Activated naive CD4-positive, alpha-beta T cell treated with anti-CD3 and anti-CD28 coated beads, Interleukin-2, amount 50 U/mL, for 24 hours (primary cell): ENCODE data around the gene KDELR1.
A peak's percentile ranks its signal among the peaks of the same experiment; 100 is the strongest.
"Not testable (repeated sequence)": the region's sequence is repeated elsewhere in the genome, so short reads cannot be mapped to it uniquely, and the experiment has no call there.

ENCODE experiments used
- H3K27ac Mint-ChIP-seq: one replicate; pipeline ENCODE4 v1.8.0; 2021; ENCODE audit warnings: mild to moderate bottlenecking, mixed read lengths
- H3K27me3 Mint-ChIP-seq: one replicate; pipeline ENCODE4 v1.8.0; 2021; ENCODE audit warnings: mixed read lengths
- H3K36me3 Mint-ChIP-seq: one replicate; pipeline ENCODE4 v1.8.0; 2021; ENCODE audit warnings: mixed read lengths
- H3K4me1 Mint-ChIP-seq: one replicate; pipeline ENCODE4 v1.8.0; 2021; ENCODE audit warnings: mixed read lengths
- H3K4me3 Mint-ChIP-seq: one replicate; pipeline ENCODE4 v1.8.0; 2021; ENCODE audit warnings: mild to moderate bottlenecking, mixed read lengths
- H3K9me3 Mint-ChIP-seq: one replicate; pipeline ENCODE4 v1.8.0; 2021; ENCODE audit warnings: mixed read lengths

The KDELR1 gene

DNA sequence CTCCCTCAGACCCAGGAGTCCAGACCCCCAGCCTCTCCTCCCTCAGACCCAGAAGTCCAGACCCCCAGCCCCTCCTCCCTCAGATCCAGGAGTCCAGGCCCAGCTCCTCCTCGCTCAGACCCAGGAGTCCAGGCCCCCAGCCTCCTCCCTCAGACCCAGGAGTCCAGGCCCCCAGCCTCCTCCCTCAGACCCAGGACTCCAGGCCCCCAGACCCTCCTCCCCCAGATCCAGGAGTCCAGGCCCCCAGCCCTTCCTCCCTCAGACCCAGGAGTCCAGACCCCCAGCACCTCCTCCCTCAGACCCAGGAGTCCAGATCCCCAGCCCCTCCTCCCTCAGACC, 624 bp upstream of the KDELR1 start:
- peaks cover 42% of the 10 kb centered on the region for H3K4me1 Mint-ChIP-seq

DNA sequence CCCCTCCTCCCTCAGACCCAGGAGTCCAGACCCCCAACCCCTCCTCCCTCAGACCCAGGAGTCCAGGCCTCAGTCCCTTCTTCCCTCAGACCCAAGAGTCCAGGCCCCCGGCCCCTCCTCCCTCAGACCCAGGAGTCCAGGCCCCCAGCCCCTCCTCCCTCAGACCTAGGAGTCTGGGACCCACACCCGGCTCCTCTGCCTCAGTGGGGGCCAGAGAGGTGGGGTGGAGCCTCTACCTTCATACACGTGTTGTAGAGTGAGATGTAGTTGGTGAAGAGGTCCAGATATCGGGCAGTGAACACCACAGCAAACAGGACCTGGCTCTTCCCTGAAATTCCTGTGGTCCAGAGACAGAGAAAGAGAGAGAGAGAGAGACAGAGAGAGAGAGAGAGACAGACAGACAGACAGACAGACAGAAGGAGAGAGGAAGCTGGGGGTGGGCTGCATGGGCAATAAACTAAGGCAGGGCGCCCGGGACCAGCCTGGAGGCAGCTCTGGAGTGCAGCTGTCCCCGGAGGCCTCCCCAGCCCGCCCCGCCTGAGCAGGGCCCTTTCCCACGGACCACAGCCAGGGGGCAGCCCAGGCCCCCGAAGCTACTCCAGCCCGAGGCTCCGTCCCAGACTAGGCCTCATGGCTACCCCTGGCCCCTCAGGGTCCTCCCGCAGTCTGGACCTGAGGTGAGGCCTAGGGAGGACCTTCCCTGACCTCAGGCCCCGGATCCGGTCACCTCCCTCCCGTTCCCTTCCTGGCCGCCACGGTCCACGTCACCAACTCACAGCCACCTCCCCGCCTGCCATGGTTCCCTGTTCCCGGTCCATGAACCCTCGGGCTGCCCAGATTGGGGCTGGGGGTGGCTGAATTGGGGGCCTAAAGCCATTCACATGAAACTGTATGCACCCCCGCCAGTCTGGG, 907 bp downstream of the KDELR1 start:
- H3K4me3 Mint-ChIP-seq: peak overlapping the region; percentile 90
- peaks cover 6% of the 10 kb centered on the region for H3K36me3 Mint-ChIP-seq
- H3K27me3 Mint-ChIP-seq: peaks cover 8% of the 10 kb centered on the region
- no peaks in the 10 kb centered on the region for H3K9me3 Mint-ChIP-seq
- peak overlapping the region; percentile 97 for H3K27ac Mint-ChIP-seq
- H3K4me1 Mint-ChIP-seq: peaks cover 35% of the 10 kb centered on the region

More for the DNA sequence above, 624 bp upstream of the KDELR1 start:
- not testable (repeated sequence) for H3K9me3 Mint-ChIP-seq, H3K27ac Mint-ChIP-seq, H3K36me3 Mint-ChIP-seq
- Mint-ChIP-seq H3K4me3 (peak overlapping the region; percentile 90), H3K27me3 (peaks cover 11% of the 10 kb centered on the region)

DNA sequence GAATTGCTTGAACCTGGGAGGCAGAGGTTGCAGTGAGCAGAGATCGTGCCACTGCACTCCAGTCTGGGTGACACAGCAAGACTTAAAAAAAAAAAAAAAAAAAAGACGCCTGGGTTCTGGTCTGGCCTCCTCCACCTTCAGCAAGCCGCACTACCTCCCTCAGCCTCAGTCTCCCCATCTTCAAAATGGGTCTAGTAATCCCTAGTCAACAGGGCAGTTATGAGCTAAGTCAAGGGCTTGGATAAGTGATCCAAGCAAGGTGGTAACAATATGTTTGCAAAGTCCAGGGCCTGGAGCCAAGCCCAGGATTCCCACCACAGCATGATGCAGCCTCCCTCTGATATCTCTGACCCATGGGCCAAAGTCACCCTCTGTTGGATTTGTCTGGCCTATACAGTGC, 4.4 kb downstream of the KDELR1 start:
- H3K27me3 Mint-ChIP-seq: no peaks in the 10 kb centered on the region
- peaks cover 8% of the 10 kb centered on the region for H3K36me3 Mint-ChIP-seq
- H3K4me1 Mint-ChIP-seq: peaks cover 12% of the 10 kb centered on the region
- H3K9me3 Mint-ChIP-seq: no peaks in the 10 kb centered on the region
- no peak overlapping the region for H3K27ac Mint-ChIP-seq
- no peak overlapping the region for H3K4me3 Mint-ChIP-seq

DNA sequence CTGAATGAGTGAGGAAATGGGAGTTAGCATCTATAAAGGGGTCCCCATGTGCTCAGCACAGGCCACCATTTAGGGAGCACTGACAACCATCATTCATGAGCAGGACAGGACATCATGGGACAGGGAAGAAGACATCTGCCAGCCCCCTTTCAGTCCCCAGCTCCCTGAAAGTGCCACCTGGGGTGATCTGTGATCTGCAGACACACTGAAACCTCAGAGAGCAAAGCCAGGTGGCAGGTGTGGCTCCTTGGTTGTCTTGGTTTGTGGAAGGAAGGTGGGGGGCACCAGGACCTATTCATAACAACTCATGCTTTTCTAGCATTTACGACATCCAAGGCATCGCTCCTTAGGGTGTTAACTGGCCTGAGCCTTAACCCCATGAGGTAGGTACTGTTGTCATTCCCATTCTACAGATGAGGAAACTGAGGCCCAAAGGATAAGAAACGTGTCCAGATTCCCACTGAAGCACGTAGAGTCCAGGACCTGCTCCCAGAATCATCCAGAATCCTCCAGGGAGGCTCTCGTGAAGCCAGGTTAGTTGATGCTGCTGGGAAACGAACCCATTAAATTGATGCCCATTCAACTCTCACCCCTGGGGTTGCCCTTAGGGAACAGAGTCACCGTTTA, 5.8 kb downstream of the KDELR1 start:
- no peak overlapping the region for H3K27ac Mint-ChIP-seq
- H3K4me1 Mint-ChIP-seq: peaks cover 8% of the 10 kb centered on the region
- peaks cover 8% of the 10 kb centered on the region for H3K36me3 Mint-ChIP-seq
- H3K9me3 Mint-ChIP-seq: no peaks in the 10 kb centered on the region
- H3K4me3 Mint-ChIP-seq: no peak overlapping the region
- no peaks in the 10 kb centered on the region for H3K27me3 Mint-ChIP-seq

DNA sequence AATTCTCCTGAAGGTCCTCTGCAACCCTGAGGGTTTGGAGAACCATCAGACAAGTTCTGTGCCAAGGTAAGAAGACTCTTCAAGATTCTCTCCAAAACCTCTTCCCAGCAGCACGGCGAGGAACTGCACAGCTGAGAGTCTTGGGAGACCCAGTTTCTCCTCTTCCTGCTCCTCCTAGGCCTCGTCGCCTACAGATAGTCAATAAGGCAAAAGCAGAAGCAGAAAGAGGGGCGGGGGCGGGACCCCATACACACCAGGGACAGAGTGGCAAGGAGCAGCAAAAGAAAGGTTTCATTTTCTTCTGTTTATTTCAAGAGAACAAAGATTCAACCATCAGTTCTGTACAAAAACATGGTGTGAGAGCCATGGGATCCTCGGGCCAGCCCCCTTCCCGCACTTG, 9.1 kb downstream of the KDELR1 start:
- H3K27me3 Mint-ChIP-seq: no peaks in the 10 kb centered on the region
- no peak overlapping the region for H3K27ac Mint-ChIP-seq
- H3K36me3 Mint-ChIP-seq: peaks cover 5% of the 10 kb centered on the region
- no peak overlapping the region for H3K4me3 Mint-ChIP-seq
- H3K4me1 Mint-ChIP-seq: no peaks in the 10 kb centered on the region
- H3K9me3 Mint-ChIP-seq: no peaks in the 10 kb centered on the region

DNA sequence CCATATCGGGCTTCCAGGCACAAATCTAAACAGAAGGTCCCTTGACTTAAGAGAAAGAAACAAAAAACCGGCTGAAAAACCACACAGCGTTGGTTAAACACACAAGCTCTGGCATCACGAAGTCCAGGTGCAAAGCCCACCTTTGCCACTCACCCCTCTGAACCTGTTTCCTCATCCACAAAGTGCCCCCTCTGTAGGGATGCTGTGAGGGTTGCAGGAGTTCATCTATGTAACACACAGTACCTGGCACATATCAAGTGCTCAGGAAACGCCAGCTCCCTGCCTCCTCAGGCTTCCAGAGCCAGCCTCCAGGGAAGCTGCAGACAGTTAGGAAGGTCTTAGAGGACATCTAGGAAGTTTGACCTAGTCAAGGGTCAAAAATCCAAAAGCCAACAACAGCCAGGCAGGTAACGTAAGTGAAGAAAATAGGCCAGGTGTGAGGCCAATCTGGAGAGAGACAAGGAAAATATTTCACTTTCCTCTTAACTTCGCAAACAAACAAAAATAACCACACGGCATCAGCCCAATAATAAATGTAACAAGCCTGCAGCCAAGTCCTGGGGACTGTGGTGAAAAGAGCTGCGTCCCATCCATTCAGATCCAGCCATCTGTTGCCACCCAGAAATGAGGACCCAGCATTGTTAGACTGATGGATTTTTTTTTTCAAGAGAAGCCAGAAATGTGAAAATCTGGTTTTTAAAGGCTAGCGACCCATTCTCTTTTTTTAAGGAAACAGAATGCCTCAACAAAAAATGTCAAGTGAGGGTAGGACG, 10.0 kb downstream of the KDELR1 start:
- Mint-ChIP-seq H3K27ac (no peak overlapping the region), H3K4me3 (no peak overlapping the region), H3K27me3 (no peaks in the 10 kb centered on the region), H3K4me1 (no peaks in the 10 kb centered on the region), H3K9me3 (no peaks in the 10 kb centered on the region), H3K36me3 (peaks cover 5% of the 10 kb centered on the region)

DNA sequence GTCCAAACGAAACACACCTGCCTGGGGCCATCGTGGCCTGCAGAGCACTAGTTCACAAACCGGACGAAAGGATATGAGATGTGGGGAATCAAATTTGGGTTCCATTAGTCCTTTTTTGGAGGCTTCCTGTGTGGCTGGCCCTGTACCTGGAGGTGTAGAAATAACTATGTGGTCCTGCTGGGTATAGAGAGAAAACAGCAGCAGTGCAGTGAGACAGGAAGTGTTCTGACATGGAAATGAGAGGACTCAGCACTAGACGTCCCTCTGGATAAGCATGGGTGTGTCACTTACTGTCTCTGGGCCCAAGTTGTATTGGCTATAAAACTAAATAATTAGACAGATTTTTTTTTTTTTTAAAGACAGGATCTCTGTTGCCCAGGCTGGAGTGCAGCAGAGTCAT, 12.3 kb downstream of the KDELR1 start:
- no peaks in the 10 kb centered on the region for H3K9me3 Mint-ChIP-seq
- H3K27me3 Mint-ChIP-seq: no peaks in the 10 kb centered on the region
- H3K36me3 Mint-ChIP-seq: no peaks in the 10 kb centered on the region
- H3K27ac Mint-ChIP-seq: peak overlapping the region; percentile 19
- H3K4me3 Mint-ChIP-seq: no peak overlapping the region
- H3K4me1 Mint-ChIP-seq: no peaks in the 10 kb centered on the region

DNA sequence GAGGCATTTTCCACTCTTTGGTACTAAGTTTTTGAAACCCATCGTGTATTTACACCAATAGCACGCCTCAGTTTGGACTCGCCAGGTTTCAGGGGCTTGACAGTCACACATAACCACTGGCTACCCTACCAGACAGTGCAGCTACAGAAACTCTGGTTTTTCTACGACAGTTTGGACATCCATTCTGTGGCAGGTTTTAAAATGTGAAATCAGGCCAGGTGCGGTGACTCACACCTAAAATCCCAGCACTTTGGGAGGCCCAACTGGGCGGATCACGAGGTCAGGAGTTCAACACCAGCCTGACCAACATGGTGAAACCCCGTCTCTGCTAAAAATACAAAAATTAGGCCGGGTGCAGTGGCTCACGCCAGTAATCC, 13.2 kb downstream of the KDELR1 start:
- Mint-ChIP-seq H3K36me3 (no peaks in the 10 kb centered on the region), H3K4me3 (no peak overlapping the region), H3K27me3 (no peaks in the 10 kb centered on the region), H3K4me1 (no peaks in the 10 kb centered on the region), H3K9me3 (no peaks in the 10 kb centered on the region), H3K27ac (no peak overlapping the region)

DNA sequence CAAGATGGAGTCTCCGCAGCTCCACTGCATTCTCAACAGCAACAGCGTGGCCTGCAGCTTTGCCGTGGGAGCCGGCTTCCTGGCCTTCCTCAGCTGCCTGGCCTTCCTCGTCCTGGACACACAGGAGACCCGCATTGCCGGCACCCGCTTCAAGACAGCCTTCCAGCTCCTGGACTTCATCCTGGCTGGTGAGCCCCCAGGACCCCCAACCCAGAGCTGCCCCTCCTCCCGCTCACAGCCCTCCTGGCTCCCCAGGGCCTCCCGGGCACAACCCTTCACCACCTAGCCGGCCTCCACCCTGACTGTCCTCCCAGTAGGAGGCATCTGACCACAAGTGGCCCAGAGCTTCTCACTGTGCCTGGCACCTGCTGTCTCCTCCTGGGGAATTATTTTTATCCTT, 17.8 kb downstream of the KDELR1 start:
- H3K27ac Mint-ChIP-seq: no peak overlapping the region

DNA sequence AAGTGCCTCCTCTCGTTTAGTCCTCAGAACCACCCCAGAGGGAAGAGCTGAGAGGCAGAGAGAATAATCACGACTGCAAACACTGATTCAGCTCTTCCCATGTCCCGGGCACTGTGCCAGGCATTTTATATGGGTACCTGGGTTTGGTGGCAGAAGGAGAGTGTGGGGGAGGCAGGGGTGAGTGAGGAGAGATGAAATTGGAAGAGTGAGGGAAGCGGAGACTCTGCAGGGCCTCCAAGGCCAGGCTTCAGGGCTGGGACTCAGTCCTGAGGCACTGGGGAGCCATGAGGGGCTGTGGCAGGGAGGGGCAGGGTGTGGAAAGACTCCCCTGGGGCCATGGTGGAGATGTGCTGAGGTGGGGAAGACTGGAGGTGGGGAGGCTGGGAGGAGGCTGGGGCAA, 18.4 kb downstream of the KDELR1 start:
- Mint-ChIP-seq H3K27ac (no peak overlapping the region), H3K36me3 (no peaks in the 10 kb centered on the region), H3K4me1 (no peaks in the 10 kb centered on the region), H3K4me3 (no peak overlapping the region), H3K27me3 (no peaks in the 10 kb centered on the region), H3K9me3 (no peaks in the 10 kb centered on the region)

More for the DNA sequence above, 17.8 kb downstream of the KDELR1 start:
- Mint-ChIP-seq H3K4me3 (no peak overlapping the region), H3K4me1 (no peaks in the 10 kb centered on the region), H3K36me3 (no peaks in the 10 kb centered on the region), H3K9me3 (no peaks in the 10 kb centered on the region), H3K27me3 (no peaks in the 10 kb centered on the region)

DNA sequence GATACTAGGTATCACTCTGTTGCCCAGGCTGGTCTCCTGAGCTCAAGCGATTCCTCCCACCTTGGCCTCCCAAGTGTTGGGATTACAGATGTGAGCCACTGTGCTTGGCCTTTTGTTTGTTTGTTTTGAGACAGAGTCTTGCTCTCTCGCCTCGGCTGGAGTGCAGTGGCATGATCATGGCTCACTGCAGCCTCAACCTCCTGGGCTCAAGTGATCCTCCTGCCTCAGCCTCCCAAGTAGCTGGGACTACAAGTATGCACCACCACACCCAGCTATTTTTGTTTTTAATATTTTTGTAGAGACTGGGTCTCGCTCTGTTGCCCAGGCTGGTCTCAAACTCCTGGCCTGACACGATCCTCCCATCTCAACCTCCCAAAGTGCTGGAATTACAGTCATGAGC, 19.6 kb downstream of the KDELR1 start:
- not testable (repeated sequence) for H3K4me3 Mint-ChIP-seq, H3K4me1 Mint-ChIP-seq, H3K36me3 Mint-ChIP-seq, H3K9me3 Mint-ChIP-seq, H3K27me3 Mint-ChIP-seq, H3K27ac Mint-ChIP-seq

DNA sequence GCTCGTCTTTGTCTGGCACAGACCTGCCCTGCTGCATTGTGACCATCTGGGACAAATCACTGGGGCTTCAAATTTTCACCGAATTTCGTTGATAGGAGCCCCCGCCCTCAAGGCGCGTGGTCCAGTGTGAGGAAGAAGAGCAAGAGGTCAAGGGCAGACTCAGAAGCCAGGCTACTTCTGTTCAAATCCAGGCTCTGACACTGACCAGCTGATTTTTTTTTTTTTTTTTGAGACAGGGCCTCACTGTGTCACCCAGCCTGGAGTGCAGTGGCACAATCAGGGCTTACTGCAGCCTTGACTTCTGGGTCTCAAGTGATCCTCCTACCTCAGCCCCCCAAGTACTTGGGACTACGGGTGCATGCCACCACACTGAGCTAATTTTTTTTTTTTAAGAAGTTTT, 20.0 kb downstream of the KDELR1 start:
- Mint-ChIP-seq H3K27me3 (no peaks in the 10 kb centered on the region), H3K9me3 (no peaks in the 10 kb centered on the region), H3K36me3 (no peaks in the 10 kb centered on the region), H3K4me3 (no peak overlapping the region), H3K27ac (no peak overlapping the region), H3K4me1 (no peaks in the 10 kb centered on the region)

DNA sequence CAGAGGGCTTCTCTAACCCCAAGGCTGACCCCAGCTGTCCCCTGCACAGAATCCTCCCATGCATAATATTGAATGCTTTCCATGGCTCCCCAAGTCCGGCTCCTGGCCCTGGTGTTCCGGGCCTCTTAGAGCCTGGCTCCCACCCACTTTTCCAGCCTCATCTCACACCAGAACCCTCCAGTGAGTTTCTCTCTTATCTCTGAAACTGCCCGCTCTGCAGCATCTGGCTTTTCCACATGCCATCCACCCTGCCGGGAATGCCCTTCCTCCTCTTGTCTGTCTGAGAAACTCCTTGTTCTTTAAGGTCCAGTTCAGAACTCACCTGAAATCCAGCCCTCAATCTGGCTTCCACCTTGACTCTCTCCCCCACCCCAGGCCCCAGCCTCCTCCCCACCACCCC, 20.4 kb downstream of the KDELR1 start:
- no peaks in the 10 kb centered on the region for H3K9me3 Mint-ChIP-seq
- no peaks in the 10 kb centered on the region for H3K27me3 Mint-ChIP-seq
- peak overlapping the region; percentile 41 for H3K27ac Mint-ChIP-seq
- H3K4me3 Mint-ChIP-seq: no peak overlapping the region
- no peaks in the 10 kb centered on the region for H3K4me1 Mint-ChIP-seq
- H3K36me3 Mint-ChIP-seq: no peaks in the 10 kb centered on the region

DNA sequence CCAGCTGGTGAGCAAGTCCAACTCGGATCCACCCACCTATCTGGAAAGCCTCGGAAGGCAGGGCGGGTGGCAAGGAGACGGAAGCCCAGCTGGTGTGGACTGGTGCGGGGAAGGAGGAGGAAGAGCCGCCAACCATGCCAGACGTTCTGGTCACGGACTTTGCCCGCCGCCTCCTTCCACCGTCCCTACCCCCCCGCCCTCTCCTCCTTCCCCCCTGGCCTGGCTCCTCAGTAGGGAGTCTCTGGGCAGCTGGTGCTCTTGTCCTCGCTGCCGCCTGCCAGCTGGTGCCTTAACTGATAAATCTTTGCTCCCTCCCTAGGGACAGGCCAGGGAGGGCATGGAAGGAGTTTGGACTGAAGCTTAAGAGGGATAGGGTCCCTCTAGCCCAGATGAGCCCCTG, 22.4 kb downstream of the KDELR1 start:
- Mint-ChIP-seq H3K27me3 (no peaks in the 10 kb centered on the region), H3K4me3 (no peak overlapping the region), H3K9me3 (no peaks in the 10 kb centered on the region), H3K27ac (no peak overlapping the region), H3K4me1 (no peaks in the 10 kb centered on the region), H3K36me3 (no peaks in the 10 kb centered on the region)

DNA sequence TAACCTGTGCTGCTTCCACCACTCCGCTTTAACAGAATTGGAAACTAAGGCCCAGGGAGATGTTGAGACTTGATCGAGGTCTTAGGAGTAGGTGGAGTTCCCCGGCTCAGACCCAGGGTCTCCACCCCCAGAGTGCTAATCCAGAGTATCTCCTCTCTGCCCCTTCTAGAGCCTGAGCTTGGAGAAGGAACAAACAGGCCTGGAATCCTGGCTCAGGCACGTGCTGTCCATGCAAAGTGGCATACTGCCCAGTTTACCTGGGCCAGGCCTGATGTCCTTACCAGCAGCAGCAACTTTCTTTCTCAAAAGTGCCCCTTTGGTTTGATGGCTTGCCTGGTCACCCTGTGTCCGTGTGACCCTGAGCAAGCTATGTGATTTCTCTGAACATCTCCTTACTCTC, 23.5 kb downstream of the KDELR1 start:
- H3K36me3 Mint-ChIP-seq: no peaks in the 10 kb centered on the region
- no peak overlapping the region for H3K4me3 Mint-ChIP-seq
- no peaks in the 10 kb centered on the region for H3K9me3 Mint-ChIP-seq
- H3K27ac Mint-ChIP-seq: no peak overlapping the region
- no peaks in the 10 kb centered on the region for H3K27me3 Mint-ChIP-seq
- H3K4me1 Mint-ChIP-seq: peaks cover 2% of the 10 kb centered on the region

DNA sequence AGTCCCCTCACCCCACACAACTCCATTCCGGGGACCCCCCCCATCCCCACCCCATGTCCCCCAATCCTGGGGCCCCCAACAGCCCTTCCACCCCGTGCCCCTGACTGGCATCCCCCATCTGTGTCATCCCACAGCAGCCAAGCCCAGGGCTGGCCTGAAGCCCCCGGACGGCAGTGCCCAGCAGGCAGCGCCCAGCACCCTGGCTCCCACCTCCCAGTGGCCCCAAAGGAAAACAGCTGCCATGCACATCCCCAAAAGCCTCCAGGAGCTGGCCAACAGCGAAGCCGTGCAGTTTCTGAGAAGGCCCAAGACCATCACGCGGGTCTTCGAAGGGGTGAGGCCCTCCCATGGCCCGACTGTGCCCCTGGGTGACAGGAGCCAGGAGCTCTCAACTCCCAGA, 25.7 kb downstream of the KDELR1 start:
- H3K27me3 Mint-ChIP-seq: no peaks in the 10 kb centered on the region
- H3K9me3 Mint-ChIP-seq: no peaks in the 10 kb centered on the region
- no peak overlapping the region for H3K4me3 Mint-ChIP-seq
- H3K36me3 Mint-ChIP-seq: no peaks in the 10 kb centered on the region
- H3K4me1 Mint-ChIP-seq: peaks cover 6% of the 10 kb centered on the region
- no peak overlapping the region for H3K27ac Mint-ChIP-seq
